HepG2 (cell line): ENCODE data around the gene TPGS1. TPM values are rescaled to one million over a fixed set of nuclear protein-coding genes. Genes with fewer than 3 reads are reported as not detected.

Source experiments
- BHLHE40 ChIP-seq: IDR thresholded peaks from 2 replicates; pipeline ENCODE4 v1.6.1; 2011; ENCODE audit warnings: low read length, improper control_type of control experiment
- BRCA1 ChIP-seq: sonication (generic); formaldehyde crosslinking; IDR thresholded peaks from 2 replicates; pipeline ENCODE4 v1.4.0; 2020; ENCODE audit warnings: missing genetic modification reagents
- BRF2 ChIP-seq: sonication (generic); formaldehyde crosslinking; IDR thresholded peaks from 2 replicates; pipeline ENCODE4 v1.8.1; 2022; ENCODE audit warnings: mild to moderate bottlenecking, missing genetic modification reagents
- FOXA1 ChIP-seq, 2 experiments: fragments of 450-650 bp in 1 of 2; sonication (generic) in 1 of 2; formaldehyde crosslinking in 1 of 2; IDR thresholded peaks; 2 replicates each; pipeline versions ENCODE4 v1.4.0 to v1.6.1; 2016 to 2020; ENCODE audit warnings: missing genetic modification reagents in 1 of 2
- FOXJ3 ChIP-seq: sonication (generic); formaldehyde crosslinking; IDR thresholded peaks from 2 replicates; pipeline ENCODE4 v1.4.0; 2020; ENCODE audit warnings: missing genetic modification reagents, mild to moderate bottlenecking, borderline replicate concordance
- FOXO4 ChIP-seq: sonication (generic); formaldehyde crosslinking; conservative IDR thresholded peaks from 2 replicates; pipeline ENCODE4 v1.8.1; 2023; ENCODE audit warnings: missing genetic modification reagents
- GATAD2A ChIP-seq: IDR thresholded peaks from 2 replicates; pipeline ENCODE4 v1.6.1; 2016
- GLMP ChIP-seq: sonication (generic); formaldehyde crosslinking; IDR thresholded peaks from 2 replicates; pipeline ENCODE4 v1.9.0; 2021; ENCODE audit warnings: missing genetic modification reagents, mild to moderate bottlenecking, borderline replicate concordance
- HMG20B ChIP-seq: conservative IDR thresholded peaks from 2 replicates; pipeline ENCODE4 v1.6.1; 2016; ENCODE audit warnings: missing genetic modification reagents, missing compliant biosample characterization
- MLXIP ChIP-seq: sonication (generic); formaldehyde crosslinking; IDR thresholded peaks from 2 replicates; pipeline ENCODE4 v1.9.0; 2021; ENCODE audit warnings: missing genetic modification reagents, borderline replicate concordance
- NCOA1 ChIP-seq: sonication (generic); formaldehyde crosslinking; IDR thresholded peaks from 2 replicates; pipeline ENCODE4 v1.9.0; 2021; ENCODE audit warnings: missing genetic modification reagents
- NFKB2 ChIP-seq: sonication (generic); formaldehyde crosslinking; IDR thresholded peaks from 2 replicates; pipeline ENCODE4 v1.4.0; 2020; ENCODE audit warnings: missing genetic modification reagents, borderline replicate concordance
- PREB ChIP-seq: sonication (generic); formaldehyde crosslinking; IDR thresholded peaks from 2 replicates; pipeline ENCODE4 v1.4.0; 2020; ENCODE audit warnings: missing genetic modification reagents
- SP1 ChIP-seq, 2 experiments: fragments of 450-650 bp in 1 of 2; sonication (generic) in 1 of 2; formaldehyde crosslinking in 1 of 2; IDR thresholded peaks; 2 replicates each; pipeline versions ENCODE4 v1.4.0 to v1.6.1; 2016 to 2020; ENCODE audit warnings: missing genetic modification reagents in 1 of 2
- TAF15 ChIP-seq: fragments of 200-400 bp; formaldehyde crosslinking; IDR thresholded peaks from one replicate; pipeline ENCODE4 v1.6.1; 2018; ENCODE audit warnings: mild to moderate bottlenecking, low read depth, low read length; ENCODE audit not compliant: poor library complexity, severe bottlenecking
- TIGD3 ChIP-seq: sonication (generic); formaldehyde crosslinking; IDR thresholded peaks from 2 replicates; pipeline ENCODE4 v1.5.1; 2020; ENCODE audit warnings: mild to moderate bottlenecking, missing genetic modification reagents, borderline replicate concordance
- ZNF569 ChIP-seq: sonication (generic); formaldehyde crosslinking; IDR thresholded peaks from 2 replicates; pipeline ENCODE4 v1.5.0; 2020; ENCODE audit warnings: mild to moderate bottlenecking, missing genetic modification reagents, moderate library complexity, borderline replicate concordance
- ZNF784 ChIP-seq: sonication (generic); formaldehyde crosslinking; IDR thresholded peaks from 2 replicates; pipeline ENCODE4 v1.5.1; 2020; ENCODE audit warnings: missing genetic modification reagents, mild to moderate bottlenecking, borderline replicate concordance
- polyA plus RNA-seq, 8 experiments: library from polyadenylated mRNA; depleted of rRNA in 3 of 8; stranded (reverse) in 7 of 8; unstranded in 1 of 8; fragments of >200 nt; fragmentation: Illumina TruSeq in 4 of 8; extraction: Trizol in 4 of 8; gene quantifications; 2 replicates each; pipeline versions ENCODE4 v1.2.1 to v1.2.3, GENCODE V29; 2011 to 2016; ENCODE audit warnings: low read depth in 4 of 8, missing spikeins in 1 of 8, mixed read lengths in 1 of 8; ENCODE audit not compliant: insufficient read depth in 1 of 8
- total RNA-seq, 5 experiments: library from RNA; depleted of rRNA; stranded (reverse); fragments of >200 nt; fragmentation: Illumina TruSeq; extraction: Trizol; gene quantifications; 2 replicates each; pipeline ENCODE4 v1.2.3, GENCODE V29; 2016; ENCODE audit warnings: low read depth in 1 of 5

Gene TPGS1
- total and polyA plus RNA-seq, 2 of the 13 experiments (the other 11 are each of a cell fraction or from before 2014, with no cell fraction given), result 1.1 to 6.2 TPM

DNA sequence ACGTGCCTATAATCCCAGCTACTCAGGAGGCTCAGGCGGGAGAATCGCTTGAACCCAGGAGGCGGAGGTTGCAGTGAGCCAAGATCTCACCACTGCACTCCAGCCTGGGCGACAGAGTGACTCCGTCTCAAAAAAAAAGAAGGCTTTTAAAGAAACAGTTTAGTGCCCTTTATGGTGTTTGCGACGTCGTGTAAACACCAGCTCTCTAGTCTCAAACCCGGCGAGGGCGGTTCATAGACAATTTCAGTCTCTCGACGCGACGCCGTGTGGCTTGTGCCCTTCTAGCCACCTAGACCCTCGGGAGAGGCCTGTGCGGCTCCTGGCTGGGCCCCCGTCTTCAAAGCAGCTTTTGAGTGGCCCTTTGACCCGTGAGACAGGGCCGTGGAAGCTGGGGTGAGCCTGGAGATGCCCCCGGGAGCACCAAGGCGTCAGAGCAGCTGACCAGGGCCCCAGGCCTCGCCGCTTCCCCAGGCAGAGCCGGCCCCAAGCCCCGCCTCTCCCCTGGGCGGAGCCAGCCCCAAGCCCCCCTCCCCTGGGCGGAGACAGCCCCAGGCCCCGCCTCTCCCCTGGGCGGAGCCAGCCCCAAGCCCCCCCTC is 16.1 kb upstream of the TPGS1 start (continued):
- TF ChIP-seq FOXA1 (IDR thresholded peaks at IDR 0.05) (no peak), FOXA1 (CRISPR knock-in tag; IDR thresholded peaks at IDR 0.05) (no peak), TAF15 (no peak), FOXO4 (CRISPR knock-in tag) (no peak), TIGD3 (CRISPR knock-in tag) (no peak), SP1 (IDR thresholded peaks at IDR 0.05) (no peak), SP1 (CRISPR knock-in tag; IDR thresholded peaks at IDR 0.05) (peak; percentile 83), PREB (CRISPR knock-in tag) (no peak), BRF2 (CRISPR knock-in tag) (0 out of 2 replicates have a peak, but pooled peaks have one; percentile 35), ZNF784 (CRISPR knock-in tag) (no peak), HMG20B (CRISPR knock-in tag) (0 out of 2 replicates have a peak, but pooled peaks have one; percentile 27), NCOA1 (CRISPR knock-in tag) (no peak), GATAD2A (CRISPR knock-in tag) (no peak), BHLHE40 (no peak), FOXJ3 (CRISPR knock-in tag) (no peak), NFKB2 (CRISPR knock-in tag) (no peak), BRCA1 (no peak), ZNF569 (CRISPR knock-in tag) (no peak), GLMP (no peak), MLXIP (CRISPR knock-in tag) (no peak)
